K562 (cell line): ENCODE results near the gene CKLF. TPM values are rescaled to one million over a fixed set of nuclear protein-coding genes. Genes with fewer than 3 reads are reported as not detected.
"Not testable (repeated sequence)": the region's sequence is repeated elsewhere in the genome, so short reads cannot be mapped to it uniquely, and the experiment has no call there.

Experiments
- ATAC-seq: fragments of 200-7000 bp; cut with Tn5 transposase; 3 replicates; pipeline ENCODE4 v1.9.1; 2020; ENCODE audit warnings: moderate library complexity
- BruUV-seq: library from RNA; stranded (reverse); fragments of 400-500 nt; replicated peaks from 2 replicates; lab custom pipeline; 2021; lab: Mats Ljungman, UMichigan
- CTCF ChIA-PET: fragments of 300-600 bp; formaldehyde crosslinking; extraction: SDS; loops from one replicate; lab custom pipeline; 2021; ENCODE audit warnings: low intra/inter-chr PET ratio; lab: Yijun Ruan, JAX
- POLR2A ChIA-PET: fragments of 300-600, 350-650 bp; sonication (Branson Sonifier 250); formaldehyde crosslinking; extraction: SDS; loops from one replicate; lab custom pipeline; 2021; ENCODE audit warnings: antibody characterized with exemption, inconsistent platforms; lab: Yijun Ruan, JAX
- DNase-seq, 4 experiments: peaks; one replicate each; pipeline versions ENCODE4 v3.0.0 to v3.0.0-alpha.2; 2011 to 2018; ENCODE audit warnings: low spot score in 3 of 4, mixed read lengths in 3 of 4; ENCODE audit errors: extremely low read depth in 1 of 4
- FAIRE-seq: peaks from 2 replicates; lab custom pipeline; 2011; peaks lifted over from hg19 to GRCh38; lab: Jason Lieb, UNC
- H2AFZ ChIP-seq: 2 replicates; pipeline ENCODE4 v1.6.0; 2011; ENCODE audit warnings: low read depth, low read length, control low read depth, inconsistent platforms
- H3K27ac ChIP-seq: fragments of 200-600 bp; 3 replicates; pipeline ENCODE4 v1.8.0; 2011; ENCODE audit warnings: low read depth, mild to moderate bottlenecking, control low read depth, inconsistent platforms, low read length, moderate library complexity, mixed read lengths; ENCODE audit errors: extremely low read depth
- H3K27me3 ChIP-seq, 2 experiments: fragments of 300-600 bp in 1 of 2; 2 replicates in 1 of 2; 3 replicates in 1 of 2; pipeline versions ENCODE4 v1.6.0 to v1.8.0; 2011; ENCODE audit warnings: inconsistent platforms in 2 of 2, low read length in 2 of 2, mild to moderate bottlenecking in 1 of 2, mixed read lengths in 1 of 2, moderate library complexity in 1 of 2; ENCODE audit not compliant: control insufficient read depth in 2 of 2, insufficient read depth in 2 of 2
- H3K36me3 ChIP-seq: fragments of 300-600 bp; 3 replicates; pipeline ENCODE4 v1.8.0; 2011; ENCODE audit warnings: mild to moderate bottlenecking, low read length, inconsistent platforms; ENCODE audit not compliant: control insufficient read depth, insufficient read depth
- H3K4me1 ChIP-seq, 2 experiments: fragments of 200-600 bp in 1 of 2; replicated peaks in 1 of 2; 2 replicates in 1 of 2; 3 replicates in 1 of 2; pipeline versions ENCODE4 v1.5.1 to v1.8.0; 2011; ENCODE audit warnings: inconsistent platforms in 2 of 2, low read length in 2 of 2, mild to moderate bottlenecking in 1 of 2, mixed read lengths in 1 of 2, moderate library complexity in 1 of 2; ENCODE audit not compliant: control insufficient read depth in 2 of 2, insufficient read depth in 2 of 2
- H3K4me2 ChIP-seq: 2 replicates; pipeline ENCODE4 v1.6.1; 2011; ENCODE audit warnings: low read length, control low read depth, inconsistent platforms, mixed read lengths; ENCODE audit not compliant: insufficient read depth
- H3K4me3 ChIP-seq: fragments of 200-600 bp; sonication (generic), shearing (Covaris generic); 2 replicates; pipeline ENCODE4 v1.5.1; 2016; ENCODE audit warnings: control low read depth, inconsistent platforms
- H3K79me2 ChIP-seq: fragments of 200-600 bp; 3 replicates; pipeline ENCODE4 v1.8.0; 2011; ENCODE audit warnings: low read length, inconsistent platforms; ENCODE audit not compliant: control insufficient read depth, insufficient read depth
- H3K9ac ChIP-seq, 2 experiments: 2 replicates each; pipeline versions ENCODE4 v1.6.0 to v1.6.1; 2011; ENCODE audit warnings: low read depth in 2 of 2, low read length in 2 of 2, control low read depth in 1 of 2, inconsistent platforms in 1 of 2, mild to moderate bottlenecking in 1 of 2, mixed read lengths in 1 of 2; ENCODE audit not compliant: insufficient read depth in 1 of 2
- H3K9me1 ChIP-seq: one replicate; pipeline ENCODE4 v1.6.0; 2011; ENCODE audit warnings: inconsistent platforms, mild to moderate bottlenecking, low read length, moderate library complexity; ENCODE audit not compliant: control insufficient read depth, insufficient read depth
- H3K9me3 ChIP-seq: replicated peaks from 2 replicates; pipeline ENCODE4 v1.5.1; 2011; ENCODE audit warnings: low read depth, low read length, inconsistent platforms; ENCODE audit not compliant: control insufficient read depth, insufficient read depth
- H4K20me1 ChIP-seq: replicated peaks from 2 replicates; pipeline ENCODE4 v1.6.1; 2011; ENCODE audit warnings: low read length, inconsistent platforms, mixed read lengths; ENCODE audit not compliant: control insufficient read depth, insufficient read depth
- BCOR ChIP-seq: fragments of 450-650 bp; IDR thresholded peaks from 2 replicates; pipeline ENCODE4 v1.6.1; 2016
- C11orf30 ChIP-seq: fragments of 450-650 bp; IDR thresholded peaks from 2 replicates; pipeline ENCODE4 v1.6.1; 2016; ENCODE audit warnings: low read depth, mild to moderate bottlenecking
- KDM1A ChIP-seq, 2 experiments: fragments of 450-650 bp; IDR thresholded peaks; 2 replicates each; pipeline ENCODE4 v1.6.1; 2016; ENCODE audit warnings: mild to moderate bottlenecking in 2 of 2
- ZNF146 ChIP-seq: IDR thresholded peaks from one replicate; pipeline ENCODE4 v1.6.1; 2018; ENCODE audit warnings: missing compliant biosample characterization; ENCODE audit not compliant: unreplicated experiment
- ZNF316 ChIP-seq: fragments of 450-650 bp; IDR thresholded peaks from 2 replicates; pipeline ENCODE4 v1.6.1; 2016
- WGBS: fragments of 100-300 bp; shearing (Covaris generic); methylation state at CpG from one replicate; pipeline ENCODE4 v1.1.6; 2016; ENCODE audit warnings: low coverage, mixed read lengths; ENCODE audit not compliant: insufficient coverage; ENCODE audit errors: missing lambda C conversion rate; 5-methylcytosine and 5-hydroxymethylcytosine counted together
- in situ Hi-C: fragments of 300-500 bp; cut with MboI; formaldehyde crosslinking; loops from 4 replicates; pipeline ENCODE4 v1.15.0; 2018; ENCODE audit warnings: inconsistent platforms, mixed read lengths
- intact Hi-C: fragments of 100-400 bp; cut with micrococcal nuclease; formaldehyde crosslinking; loops from 2 replicates; pipeline ENCODE4 v1.14.2; 2022
- polyA plus RNA-seq, 8 experiments: library from polyadenylated mRNA; depleted of rRNA in 4 of 8; stranded (reverse) in 5 of 8; unstranded in 3 of 8; fragments of >200 nt; fragmentation: Nextera tagmentation in 2 of 8; fragmentation: Illumina TruSeq in 1 of 8; extraction: Ambion mirVana in 2 of 8; extraction: Trizol in 1 of 8; gene quantifications; 2 replicates each; pipeline versions ENCODE4 v1.2.1 to v1.2.3, GENCODE V29; 2011 to 2014; ENCODE audit warnings: inconsistent platforms in 1 of 8, missing spikeins in 1 of 8
- total RNA-seq, 7 experiments: library from RNA; depleted of rRNA in 6 of 7; stranded (reverse); fragments of >200 nt in 6 of 7; fragmentation: Illumina TruSeq in 2 of 7; extraction: Trizol in 2 of 7; gene quantifications; 2 replicates each; pipeline versions ENCODE4 v1.2.1 to v1.2.3, GENCODE V29; 2011 to 2021; ENCODE audit warnings: low replicate concordance in 1 of 7
- TF ChIP-seq, protein P1 (sequence below), 2 experiments: fragments of 450-650 bp in 1 of 2; sonication (generic) in 1 of 2; formaldehyde crosslinking in 1 of 2; IDR thresholded peaks; 2 replicates each; pipeline versions ENCODE4 v1.7.1 to v1.9.0; 2016 to 2022; ENCODE audit warnings: inconsistent platforms in 1 of 2, mild to moderate bottlenecking in 1 of 2, missing genetic modification reagents in 1 of 2

Gene CKLF
- total and polyA plus RNA-seq, 9 of the 15 experiments (the other 6 are each of a cell fraction or from before 2014, with no cell fraction given) = 84.8 to 322 (median 118) TPM

GRCh38 chr16:66567270-66567669 is 14.9 kb downstream of the CKLF start:
- CTCF ChIA-PET, H3K9ac ChIP-seq, H3K27me3 ChIP-seq, intact Hi-C loops, ATAC-seq, H3K9me3 ChIP-seq, H3K4me3 ChIP-seq, BruUV-seq, H3K27ac ChIP-seq, DNase-seq, H3K4me2 ChIP-seq, H2AFZ ChIP-seq, H4K20me1 ChIP-seq, in situ Hi-C loops, POLR2A ChIA-PET, H3K79me2 ChIP-seq, FAIRE-seq, H3K9me1 ChIP-seq: not testable (repeated sequence)
- TF ChIP-seq BCOR (peak; percentile 45; the same call in 1 of the 2 replicates), KDM1A (IDR thresholded peaks at IDR 0.05) (peak in 1 of 2 experiments; percentile 40; a peak in 1 of 4 replicates), ZNF146 (CRISPR knock-in tag) (peak; percentile 86)
- WGBS = 100% methylated on average over 2 of the region's 3 CpGs
- Histone ChIP-seq H3K36me3 (peaks cover 41% of the 10 kb centered on the region; the same call in 2 of the 3 replicates), H3K4me1 (peaks cover 4 to 11% of the 10 kb centered on the region in 2 experiments)

DNA sequence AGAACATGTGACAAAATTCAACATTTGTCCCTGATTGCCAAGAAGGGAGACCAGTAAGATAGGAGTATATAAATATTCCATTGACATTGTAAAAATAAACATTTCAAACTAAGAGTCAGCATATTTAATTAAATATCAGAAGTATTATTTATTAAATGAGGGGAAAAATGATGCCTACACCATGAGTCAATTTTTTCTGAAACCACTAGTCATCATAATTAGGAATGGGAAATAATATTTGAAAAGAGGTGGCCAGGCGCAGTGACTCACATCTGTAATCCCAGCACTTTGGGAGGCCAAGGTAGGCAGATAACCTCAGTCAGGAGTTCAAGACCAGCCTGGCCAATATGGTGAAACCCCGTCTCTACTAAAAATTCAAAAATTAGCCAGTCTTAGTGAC is 16.0 kb downstream of the CKLF start:
- in situ Hi-C loops (no loop called here), intact Hi-C loops (no loop called here)
- POLR2A ChIA-PET = no interaction called here
- Histone ChIP-seq H3K9me1 (no peaks in the 10 kb centered on the region), H3K9ac (no peak overlapping the region), H3K9me3 (no peaks in the 10 kb centered on the region), H3K27ac (no peak overlapping the region), H4K20me1 (no peaks in the 10 kb centered on the region), H3K27me3 (no peaks in the 10 kb centered on the region), H3K4me1 (peaks cover 8% of the 10 kb centered on the region in 2 experiments; a peak in 4 of 5 replicates), H3K36me3 (peaks cover 32% of the 10 kb centered on the region; the same call in 1 of the 3 replicates), H3K79me2 (no peaks in the 10 kb centered on the region), H3K4me2 (no peak overlapping the region), H3K4me3 (no peak overlapping the region), H2AFZ (no peak overlapping the region)
- no TSS peak for BruUV-seq
- ATAC-seq (no peak), DNase-seq (no peak), FAIRE-seq (no peak)
- CTCF ChIA-PET = no interaction called here
- WGBS = 63% methylated on average over 2 of the region's 2 CpGs
- TF ChIP-seq, protein P1, sequence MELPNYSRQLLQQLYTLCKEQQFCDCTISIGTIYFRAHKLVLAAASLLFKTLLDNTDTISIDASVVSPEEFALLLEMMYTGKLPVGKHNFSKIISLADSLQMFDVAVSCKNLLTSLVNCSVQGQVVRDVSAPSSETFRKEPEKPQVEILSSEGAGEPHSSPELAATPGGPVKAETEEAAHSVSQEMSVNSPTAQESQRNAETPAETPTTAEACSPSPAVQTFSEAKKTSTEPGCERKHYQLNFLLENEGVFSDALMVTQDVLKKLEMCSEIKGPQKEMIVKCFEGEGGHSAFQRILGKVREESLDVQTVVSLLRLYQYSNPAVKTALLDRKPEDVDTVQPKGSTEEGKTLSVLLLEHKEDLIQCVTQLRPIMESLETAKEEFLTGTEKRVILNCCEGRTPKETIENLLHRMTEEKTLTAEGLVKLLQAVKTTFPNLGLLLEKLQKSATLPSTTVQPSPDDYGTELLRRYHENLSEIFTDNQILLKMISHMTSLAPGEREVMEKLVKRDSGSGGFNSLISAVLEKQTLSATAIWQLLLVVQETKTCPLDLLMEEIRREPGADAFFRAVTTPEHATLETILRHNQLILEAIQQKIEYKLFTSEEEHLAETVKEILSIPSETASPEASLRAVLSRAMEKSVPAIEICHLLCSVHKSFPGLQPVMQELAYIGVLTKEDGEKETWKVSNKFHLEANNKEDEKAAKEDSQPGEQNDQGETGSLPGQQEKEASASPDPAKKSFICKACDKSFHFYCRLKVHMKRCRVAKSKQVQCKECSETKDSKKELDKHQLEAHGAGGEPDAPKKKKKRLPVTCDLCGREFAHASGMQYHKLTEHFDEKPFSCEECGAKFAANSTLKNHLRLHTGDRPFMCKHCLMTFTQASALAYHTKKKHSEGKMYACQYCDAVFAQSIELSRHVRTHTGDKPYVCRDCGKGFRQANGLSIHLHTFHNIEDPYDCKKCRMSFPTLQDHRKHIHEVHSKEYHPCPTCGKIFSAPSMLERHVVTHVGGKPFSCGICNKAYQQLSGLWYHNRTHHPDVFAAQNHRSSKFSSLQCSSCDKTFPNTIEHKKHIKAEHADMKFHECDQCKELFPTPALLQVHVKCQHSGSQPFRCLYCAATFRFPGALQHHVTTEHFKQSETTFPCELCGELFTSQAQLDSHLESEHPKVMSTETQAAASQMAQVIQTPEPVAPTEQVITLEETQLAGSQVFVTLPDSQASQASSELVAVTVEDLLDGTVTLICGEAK (IDR thresholded peaks at IDR 0.05) = no peak
- TF ChIP-seq, protein P1 (CRISPR knock-in tag; IDR thresholded peaks at IDR 0.05) = no peak
- TF ChIP-seq ZNF316 (peak; percentile 75), C11orf30 (peak; percentile 43; the same call in 1 of the 2 replicates)
